ENCODE measurements around the gene TM6SF1. TPM values are rescaled to one million over a fixed set of nuclear protein-coding genes. Genes with fewer than 3 reads are reported as not detected.

Gene TM6SF1
- total RNA-seq, 1 experiment from 2014 or later: not detected

GRCh38 chr15:83170474-83171165 is 63.2 kb downstream of the TM6SF1 start:
- no peak for DNase-seq (ENCODE audit: low spot score)

- DNase-seq (ENCODE audit: low spot score): no peak
Observed at GRCh38 chr15:83174891-83175290, 67.4 kb downstream of the TM6SF1 start.

GRCh38 chr15:83178390-83178789 is 70.9 kb downstream of the TM6SF1 start:
- DNase-seq (ENCODE audit: low spot score): no peak

- DNase-seq (ENCODE audit: low spot score): no peak
Observed at GRCh38 chr15:83178869-83179325, 71.5 kb downstream of the TM6SF1 start.

GRCh38 chr15:83185561-83185960 is 78.1 kb downstream of the TM6SF1 start:
- DNase-seq (ENCODE audit: low spot score): no peak

Small RNA genes within 50 kb of the gene (small RNA-seq; reads per million reads assigned to genes)
- not detected for gene MIR4515

Other genes with a start within 250 kb of the TM6SF1 start
- gene HOMER2, start 154.9 kb upstream of the TM6SF1 start, total RNA-seq (2014; rRNA removed; shearing (Covaris generic)): 1.3 and 1.8 TPM in 2 replicates
- gene RAMAC, start 121.4 kb upstream of the TM6SF1 start, total RNA-seq (2014; rRNA removed; shearing (Covaris generic)): 32.9 and 34.8 TPM in 2 replicates
- 17.4 and 26.7 TPM in 2 replicates for gene C15orf40, start 96.0 kb upstream of the TM6SF1 start, total RNA-seq (2014; rRNA removed; shearing (Covaris generic))
- 90.3 and 111 TPM in 2 replicates for gene BTBD1, start 40.4 kb upstream of the TM6SF1 start, total RNA-seq (2014; rRNA removed; shearing (Covaris generic))
- gene HDGFL3, start 100.2 kb downstream of the TM6SF1 start, total RNA-seq (2014; rRNA removed; shearing (Covaris generic)): not detected in 2 replicates
- gene BNC1, start 177.0 kb downstream of the TM6SF1 start, total RNA-seq (2014; rRNA removed; shearing (Covaris generic)): not detected in 2 replicates

All from HT-29 (cell line).